Tibial nerve (tissue), 4 donors: ENCODE measurements around the gene CLDN11. TPM values are rescaled to one million over a fixed set of nuclear protein-coding genes. Genes with fewer than 3 reads are reported as not detected.

Experiments
- DNase-seq, 2 donors: peaks; one replicate each; pipeline ENCODE4 v3.0.0-alpha.2; 2019; ENCODE audit warnings: low spot score in 2 of 2
- H3K27ac ChIP-seq, 4 donors: fragments of 200-600 bp; sonication (generic) in 3 of 4; one replicate each; pipeline ENCODE4 v1.5.1; 2017 to 2019; ENCODE audit warnings: mild to moderate bottlenecking in 1 of 4
- H3K27me3 ChIP-seq, 2 donors: fragments of 200-600 bp; sonication (generic) in 1 of 2; one replicate each; pipeline versions ENCODE4 v1.5.1 to v1.6.0; 2017 to 2019
- H3K36me3 ChIP-seq, 3 donors: fragments of 200-600 bp; sonication (generic); one replicate each; pipeline ENCODE4 v1.5.1; 2018 to 2019
- H3K4me1 ChIP-seq, 4 donors: fragments of 200-600 bp; sonication (generic) in 3 of 4; one replicate each; pipeline ENCODE4 v1.5.1; 2017 to 2019
- H3K4me3 ChIP-seq, 4 donors: fragments of 200-600 bp; sonication (generic) in 3 of 4; one replicate each; pipeline ENCODE4 v1.5.1; 2017 to 2019; ENCODE audit warnings: mild to moderate bottlenecking in 1 of 4, moderate library complexity in 1 of 4
- H3K9me3 ChIP-seq, 4 donors: fragments of 200-600 bp; sonication (generic) in 3 of 4; one replicate each; pipeline ENCODE4 v1.5.1; 2017 to 2019
- CTCF ChIP-seq, 5 experiments: fragments of 200-600 bp in 3 of 5; fragments of 450-650 bp in 2 of 5; sonication (generic) in 3 of 5; IDR thresholded peaks; one replicate each; pipeline ENCODE4 v1.5.1; 2016 to 2019; ENCODE audit warnings: antibody characterized with exemption in 5 of 5, mild to moderate bottlenecking in 3 of 5, moderate library complexity in 2 of 5
- EP300 ChIP-seq, 2 donors: sonication (generic); formaldehyde crosslinking; IDR thresholded peaks; one replicate each; pipeline ENCODE4 v1.6.1; 2017; ENCODE audit warnings: antibody characterized with exemption in 2 of 2, mild to moderate bottlenecking in 1 of 2
- POLR2A ChIP-seq, 2 donors: fragments of 450-650 bp; IDR thresholded peaks; one replicate each; pipeline ENCODE4 v1.6.1; 2017; ENCODE audit warnings: antibody characterized with exemption in 2 of 2, mild to moderate bottlenecking in 2 of 2, moderate library complexity in 2 of 2
- WGBS, 2 donors: methylation state at CpG; one replicate each; pipeline ENCODE4 v1.1.5; 2018; 5-methylcytosine and 5-hydroxymethylcytosine counted together
- total RNA-seq, 4 donors: library from RNA; depleted of rRNA; stranded (reverse); fragments of >200 nt; gene quantifications; one replicate each; pipeline ENCODE4 v1.1.0, GENCODE V29; 2016

CLDN11 gene
- total RNA-seq, 4 donors from 2014 or later: 32.0 to 65.1 (median 52.8) TPM

- WGBS, 2 donors: 55 to 64% methylated on average over 3 of the region's 3 CpGs
- Histone ChIP-seq H3K4me1 (peaks cover 0 to 65% (median 18%) of the 10 kb centered on the region in 4 donors), H3K36me3 (no peaks in the 10 kb centered on the region), H3K27me3 (no peaks in the 10 kb centered on the region), H3K27ac (peak overlapping the region in 2 of 4 donors; percentile 77 to 79), H3K4me3 (no peak overlapping the region), H3K9me3 (no peaks in the 10 kb centered on the region)
- no peak for DNase-seq
- TF ChIP-seq EP300 (IDR thresholded peaks at IDR 0.05): no peak
- no peak for TF ChIP-seq POLR2A (IDR thresholded peaks at IDR 0.05)
- TF ChIP-seq CTCF (IDR thresholded peaks at IDR 0.05): no peak
Measured at GRCh38 chr3:170471149-170471548, 52.5 kb downstream of the CLDN11 start.

- no peaks in the 10 kb centered on the region for H3K27me3 ChIP-seq
- no peak for DNase-seq
- WGBS, 2 donors: 55 to 61% methylated on average over 3 of the region's 3 CpGs
- H3K36me3 ChIP-seq: no peaks in the 10 kb centered on the region
- TF ChIP-seq CTCF (IDR thresholded peaks at IDR 0.05): no peak
- no peak for TF ChIP-seq POLR2A (IDR thresholded peaks at IDR 0.05)
- no peak for TF ChIP-seq EP300 (IDR thresholded peaks at IDR 0.05)
- no peaks in the 10 kb centered on the region for H3K9me3 ChIP-seq
- H3K4me3 ChIP-seq: no peak overlapping the region
- no peak overlapping the region for H3K27ac ChIP-seq
- peaks cover 0 to 43% (median 10%) of the 10 kb centered on the region in 4 donors for H3K4me1 ChIP-seq
Measured at GRCh38 chr3:170473358-170473757, 54.7 kb downstream of the CLDN11 start.

GRCh38 chr3:170475092-170475685 is 56.5 kb downstream of the CLDN11 start:
- no peak overlapping the region for H3K4me3 ChIP-seq
- no peaks in the 10 kb centered on the region for H3K9me3 ChIP-seq
- peaks cover 0 to 25% (median 3%) of the 10 kb centered on the region in 4 donors for H3K4me1 ChIP-seq
- 42 to 45% methylated on average over 3 of the region's 3 CpGs for WGBS, 2 donors
- no peak for DNase-seq
- no peaks in the 10 kb centered on the region for H3K36me3 ChIP-seq
- no peak overlapping the region for H3K27ac ChIP-seq
- H3K27me3 ChIP-seq: no peaks in the 10 kb centered on the region
- TF ChIP-seq CTCF (IDR thresholded peaks at IDR 0.05): no peak
- no peak for TF ChIP-seq POLR2A (IDR thresholded peaks at IDR 0.05)

- 54 to 64% methylated on average over 6 of the region's 6 CpGs for WGBS, 2 donors
- DNase-seq: no peak
- Histone ChIP-seq H3K36me3 (no peaks in the 10 kb centered on the region), H3K27ac (no peak overlapping the region), H3K4me1 (peaks cover 0 to 14% (median under 1%) of the 10 kb centered on the region in 4 donors), H3K9me3 (no peaks in the 10 kb centered on the region), H3K27me3 (no peaks in the 10 kb centered on the region), H3K4me3 (no peak overlapping the region)
- TF ChIP-seq CTCF (IDR thresholded peaks at IDR 0.05): no peak
- TF ChIP-seq EP300 (IDR thresholded peaks at IDR 0.05): no peak
- TF ChIP-seq POLR2A (IDR thresholded peaks at IDR 0.05): no peak
Measured at GRCh38 chr3:170476291-170476690, 57.6 kb downstream of the CLDN11 start.

- TF ChIP-seq CTCF (IDR thresholded peaks at IDR 0.05) (no peak), POLR2A (IDR thresholded peaks at IDR 0.05) (no peak), EP300 (IDR thresholded peaks at IDR 0.05) (no peak)
- Histone ChIP-seq H3K4me1 (peaks cover 0 to 13% (median 0%) of the 10 kb centered on the region in 4 donors), H3K36me3 (no peaks in the 10 kb centered on the region), H3K27me3 (no peaks in the 10 kb centered on the region), H3K27ac (no peak overlapping the region), H3K9me3 (no peaks in the 10 kb centered on the region), H3K4me3 (no peak overlapping the region)
- no peak for DNase-seq
- 31 to 84% methylated on average over 2 of the region's 2 CpGs for WGBS, 2 donors
Measured at GRCh38 chr3:170477395-170477794, 58.7 kb downstream of the CLDN11 start.
